KG1 (cell line): ENCODE data around the gene CCND1.

Experiments
- DNase-seq: peaks from one replicate; lab custom pipeline; 2025; lab: John Stamatoyannopoulos, UW

CCND1 gene

DNA sequence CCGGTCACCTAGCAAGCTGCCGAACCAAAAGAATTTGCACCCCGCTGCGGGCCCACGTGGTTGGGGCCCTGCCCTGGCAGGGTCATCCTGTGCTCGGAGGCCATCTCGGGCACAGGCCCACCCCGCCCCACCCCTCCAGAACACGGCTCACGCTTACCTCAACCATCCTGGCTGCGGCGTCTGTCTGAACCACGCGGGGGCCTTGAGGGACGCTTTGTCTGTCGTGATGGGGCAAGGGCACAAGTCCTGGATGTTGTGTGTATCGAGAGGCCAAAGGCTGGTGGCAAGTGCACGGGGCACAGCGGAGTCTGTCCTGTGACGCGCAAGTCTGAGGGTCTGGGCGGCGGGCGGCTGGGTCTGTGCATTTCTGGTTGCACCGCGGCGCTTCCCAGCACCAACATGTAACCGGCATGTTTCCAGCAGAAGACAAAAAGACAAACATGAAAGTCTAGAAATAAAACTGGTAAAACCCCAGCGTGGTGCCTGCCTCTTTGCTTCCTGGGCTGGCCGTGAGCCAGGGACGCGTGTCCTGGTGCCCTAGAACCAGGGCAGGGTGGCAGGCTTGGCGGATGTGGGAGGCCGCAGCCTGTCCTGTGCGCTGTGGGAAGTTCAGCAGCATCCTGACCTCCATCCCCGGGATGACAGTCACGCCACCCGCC lies 13.2 kb downstream of the CCND1 start:
- no peak for DNase-seq

DNA sequence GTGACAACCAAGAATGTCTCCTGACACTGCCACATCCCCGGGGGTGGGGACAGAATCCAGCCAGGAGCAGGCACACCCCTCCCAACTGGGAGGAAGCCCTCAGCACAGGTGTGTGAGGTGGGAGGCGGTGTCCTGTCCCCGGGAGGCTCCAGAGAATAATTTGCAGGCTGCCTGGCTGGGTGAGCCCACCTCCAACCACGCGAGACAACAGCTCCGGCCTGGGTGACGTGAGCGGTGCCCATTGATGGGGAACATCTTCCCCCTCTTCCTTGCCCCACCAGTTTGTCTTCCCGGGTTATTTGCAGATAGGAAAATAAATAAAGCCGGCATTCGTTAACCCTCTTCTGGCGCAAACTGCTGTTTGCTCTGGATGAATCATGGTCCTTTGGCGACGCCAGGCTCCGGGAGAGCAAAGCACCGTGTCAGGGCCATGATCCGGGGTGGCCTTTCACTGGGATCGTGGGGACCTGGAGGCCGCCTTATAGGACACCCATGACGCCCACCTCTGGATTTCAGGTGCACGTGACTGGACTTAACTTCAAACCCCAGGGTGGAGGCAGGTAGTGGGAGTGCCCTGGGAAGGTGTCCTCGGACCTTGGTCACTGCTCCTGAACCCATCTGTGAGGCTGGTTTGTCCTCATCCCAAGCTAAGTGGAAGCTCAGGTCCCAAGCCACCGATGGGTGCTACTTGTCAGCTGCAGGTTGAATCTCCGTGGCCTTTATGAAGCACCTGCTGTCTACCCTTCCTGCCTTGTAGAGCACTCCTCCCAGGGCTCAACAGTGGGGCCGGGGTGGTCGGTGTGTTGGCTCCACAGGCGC lies 13.9 kb downstream of the CCND1 start:
- no peak for DNase-seq

DNA sequence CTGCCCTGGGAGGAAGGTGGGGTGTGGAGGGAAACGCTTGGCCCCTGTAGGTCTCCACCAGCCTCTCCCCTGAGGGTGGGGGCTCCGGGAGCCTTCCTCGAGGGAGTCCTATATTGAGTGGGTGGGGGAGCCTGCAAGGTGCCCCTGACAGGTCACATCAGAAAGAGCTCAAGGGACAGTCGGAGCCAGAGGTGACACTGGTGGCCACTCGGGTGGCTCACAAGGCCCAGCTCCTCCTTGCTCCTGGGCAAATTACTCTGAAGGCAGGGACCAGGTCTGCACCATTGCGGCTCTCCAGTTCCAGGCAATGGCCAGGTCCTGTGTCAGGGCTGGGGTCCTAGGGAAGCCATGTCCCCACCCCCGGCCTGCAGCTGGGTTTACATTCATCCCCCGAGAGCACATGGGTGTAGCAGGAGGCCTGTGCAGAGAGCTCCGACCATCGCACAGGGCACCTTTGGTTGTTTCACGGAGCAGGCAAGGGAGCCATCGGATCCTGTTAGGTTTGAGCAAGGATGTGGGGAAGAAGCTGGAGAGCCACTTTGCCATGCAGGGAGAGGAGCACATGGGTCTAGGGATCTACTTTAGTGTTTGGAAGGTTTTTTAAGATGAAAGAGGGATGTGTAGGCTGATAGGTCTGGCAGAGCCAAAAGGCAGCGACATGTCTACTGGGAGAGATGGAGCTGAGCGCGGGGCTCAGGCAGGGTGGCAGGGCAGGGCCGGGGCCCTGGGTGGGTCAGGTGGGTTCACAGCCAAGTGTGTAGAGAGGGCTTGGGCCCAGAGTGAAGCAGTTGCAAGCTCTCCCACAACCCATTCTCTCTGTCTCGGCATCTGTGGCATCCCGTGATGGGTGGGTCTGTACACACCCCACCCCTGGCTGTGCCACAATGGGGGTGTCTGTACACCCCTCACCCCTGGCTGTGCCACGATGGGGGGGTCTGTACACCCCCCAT lies 14.8 kb downstream of the CCND1 start:
- DNase-seq, result no peak

DNA sequence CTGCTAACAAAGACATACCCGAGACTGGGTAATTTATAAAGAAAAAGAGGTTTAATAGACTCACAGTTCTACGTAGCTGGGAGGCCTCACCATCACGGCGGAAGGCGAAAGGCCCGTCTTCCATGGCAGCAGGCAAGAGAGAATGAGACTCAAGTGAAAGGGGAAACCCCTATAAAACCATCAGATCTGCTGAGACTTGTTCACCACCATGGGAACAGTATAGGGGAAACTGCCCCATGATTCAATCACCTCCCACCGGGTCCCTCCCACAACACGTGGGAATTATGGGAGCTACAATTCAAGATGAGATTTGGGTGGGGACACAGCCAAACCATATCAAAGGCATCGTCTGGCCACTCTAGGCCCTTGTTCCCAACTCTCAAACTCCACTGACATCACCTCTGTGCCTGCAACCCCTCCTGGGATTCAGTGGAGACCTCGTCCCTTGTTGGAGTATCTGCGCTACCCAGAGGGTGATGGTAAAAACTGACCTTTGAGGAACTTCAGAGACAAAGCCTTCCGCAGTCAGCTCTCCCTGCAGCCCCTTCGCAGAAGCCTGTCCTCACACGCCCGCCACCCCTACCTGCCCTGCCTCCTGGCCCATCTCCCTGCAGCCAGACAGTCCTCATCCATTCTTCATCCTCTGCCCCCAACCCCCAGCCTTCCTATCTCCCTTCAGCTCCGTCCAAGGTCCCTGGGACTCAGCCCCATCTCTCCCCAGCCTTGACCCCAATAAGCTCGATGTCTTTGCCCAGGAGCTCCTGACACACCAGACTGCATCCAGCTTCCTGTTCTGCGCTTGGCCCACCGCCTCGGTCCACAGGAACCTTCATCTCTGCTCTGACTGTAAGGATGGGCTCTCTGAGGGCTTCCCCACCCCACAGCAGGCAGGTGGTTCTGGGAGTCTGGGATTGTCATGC lies 15.8 kb downstream of the CCND1 start:
- DNase-seq, result no peak

DNA sequence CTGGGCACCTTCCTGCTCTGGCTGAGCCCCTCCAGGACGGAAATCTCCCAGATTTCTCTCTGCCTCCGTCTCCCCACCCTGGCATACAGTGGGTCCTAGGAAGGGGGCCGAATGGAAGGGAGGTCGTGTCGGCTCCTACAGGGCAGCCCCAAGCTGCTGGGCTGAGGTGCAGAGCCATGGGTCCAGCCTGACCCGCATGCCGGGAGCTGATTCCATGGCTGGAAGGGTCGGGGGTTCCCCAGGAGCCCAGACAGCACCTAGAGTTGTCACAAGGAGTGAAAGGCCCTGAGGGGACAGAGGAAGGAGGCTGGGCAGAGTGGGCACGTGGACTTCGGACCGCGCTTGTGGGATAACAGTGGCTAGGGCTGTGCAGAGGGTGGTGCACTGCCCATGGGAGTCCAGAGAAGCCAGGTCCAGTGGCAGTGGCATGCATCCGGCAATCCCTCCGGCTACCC lies 16.5 kb downstream of the CCND1 start:
- DNase-seq, result no peak

DNA sequence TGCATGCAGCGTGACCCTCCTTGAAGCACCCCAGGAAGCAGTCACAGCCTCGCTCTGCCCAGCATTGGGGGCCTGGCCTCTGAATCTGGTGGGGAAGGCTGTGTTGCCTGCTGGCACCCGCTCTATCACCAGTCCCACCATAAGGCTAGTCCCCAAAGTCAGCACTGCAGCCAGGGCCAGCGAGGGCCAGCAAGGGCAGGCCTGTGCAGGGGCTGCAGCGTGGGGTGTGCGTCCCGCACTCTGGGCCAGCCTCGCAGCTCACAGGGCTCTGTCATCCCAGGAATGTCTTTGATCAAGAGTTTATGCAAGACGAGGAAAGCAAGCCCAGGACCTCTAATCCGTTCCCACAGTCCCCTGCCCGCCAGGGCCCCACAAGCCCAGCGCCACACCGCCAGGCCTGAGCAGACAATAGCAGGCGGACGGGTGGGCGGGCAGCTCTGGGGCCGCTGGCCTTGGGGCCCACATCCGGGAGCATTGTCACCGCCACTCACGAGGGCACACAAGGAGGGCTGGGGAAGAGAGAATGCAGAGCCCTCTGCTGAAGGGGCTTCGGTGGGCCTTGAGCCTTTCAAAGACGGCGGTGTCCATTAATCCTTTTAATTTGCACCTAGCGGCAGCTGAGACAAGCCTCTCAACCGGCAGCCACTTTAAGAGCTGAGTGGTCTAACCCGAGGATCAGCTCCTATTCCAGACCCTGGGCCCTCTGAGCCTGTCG lies 17.1 kb downstream of the CCND1 start:
- DNase-seq, result no peak

DNA sequence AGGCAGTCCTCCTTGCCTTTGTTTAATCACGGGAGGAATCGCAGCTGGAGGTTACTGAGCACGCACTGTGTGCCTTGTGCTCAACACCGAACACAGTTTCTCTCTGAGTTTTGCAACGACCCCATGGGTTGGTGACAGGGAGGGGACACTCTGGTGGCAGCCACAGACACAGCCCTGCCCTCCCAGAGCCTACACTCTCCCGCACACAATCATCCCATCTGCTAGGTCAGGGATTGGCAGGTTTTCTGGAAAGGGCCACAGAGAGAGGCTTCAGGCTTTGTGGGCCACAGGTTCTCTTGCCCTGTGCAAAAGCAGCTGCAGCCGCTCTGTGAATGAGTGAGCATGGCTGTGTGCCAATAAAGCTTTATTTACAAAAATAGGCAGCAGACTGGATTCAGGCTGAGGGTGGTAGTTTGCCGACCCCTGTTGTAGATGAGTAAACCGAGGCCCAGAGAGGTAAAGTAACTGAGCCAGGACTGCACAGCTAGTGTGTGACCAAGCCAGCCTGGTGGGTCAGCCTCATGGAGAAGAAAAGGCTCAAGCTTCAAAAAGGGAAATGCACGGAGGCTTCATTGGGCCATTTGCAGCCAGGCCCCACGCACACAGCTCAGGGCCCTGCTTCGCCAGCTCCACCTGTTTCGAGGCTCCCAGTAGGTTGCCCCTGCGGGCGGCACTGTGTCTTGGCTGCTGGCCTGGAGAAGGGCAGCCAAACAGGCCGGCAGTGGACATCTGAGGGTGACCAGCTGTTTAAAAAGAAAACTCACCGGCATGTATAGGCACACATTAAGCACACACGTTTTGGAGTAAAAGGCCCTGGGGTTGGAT lies 17.9 kb downstream of the CCND1 start:
- DNase-seq, result no peak

DNA sequence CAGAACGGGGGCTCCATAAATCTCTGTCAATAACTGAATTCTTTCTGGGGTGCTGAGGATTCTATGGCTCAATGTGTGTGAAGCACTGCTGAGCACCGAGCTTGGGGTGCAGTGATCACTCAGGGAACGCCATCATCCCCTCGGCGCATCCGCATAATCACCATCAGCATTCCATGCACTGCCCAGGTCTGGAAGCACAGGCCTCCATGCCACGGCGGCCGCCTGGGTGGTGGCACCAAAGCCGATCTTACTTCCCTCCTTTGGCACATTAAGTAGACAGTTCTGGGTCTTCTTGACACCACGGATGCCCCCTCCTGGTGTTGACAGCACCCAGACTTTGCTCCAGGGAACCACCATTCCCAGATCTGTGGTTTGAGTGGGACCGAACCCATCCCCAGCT lies 18.6 kb downstream of the CCND1 start:
- DNase-seq, result no peak

DNA sequence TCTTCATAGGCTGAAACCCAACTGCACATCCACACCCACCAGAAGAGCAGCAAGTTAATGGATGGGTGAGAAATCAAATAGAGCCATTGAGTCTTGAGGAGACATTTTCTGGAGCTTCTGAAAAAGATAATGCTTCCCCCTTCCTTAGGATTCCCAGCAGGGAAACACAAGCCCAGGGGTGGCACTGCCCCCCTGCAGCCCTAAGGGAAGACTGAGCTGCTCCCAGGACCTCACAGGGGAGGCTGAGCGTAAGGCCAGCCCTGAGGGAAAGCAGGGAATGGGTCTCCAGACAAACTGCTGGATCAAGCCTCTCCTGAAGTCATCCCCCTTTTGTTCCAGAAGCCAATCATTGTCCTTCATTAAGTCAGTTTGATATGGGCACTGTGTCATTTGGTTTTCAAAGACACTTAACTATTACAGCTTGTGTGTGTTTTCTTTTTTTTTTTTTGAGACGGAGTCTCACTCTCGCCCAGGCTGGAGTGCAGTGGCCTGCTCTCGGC lies 19.1 kb downstream of the CCND1 start:
- no peak for DNase-seq

DNA sequence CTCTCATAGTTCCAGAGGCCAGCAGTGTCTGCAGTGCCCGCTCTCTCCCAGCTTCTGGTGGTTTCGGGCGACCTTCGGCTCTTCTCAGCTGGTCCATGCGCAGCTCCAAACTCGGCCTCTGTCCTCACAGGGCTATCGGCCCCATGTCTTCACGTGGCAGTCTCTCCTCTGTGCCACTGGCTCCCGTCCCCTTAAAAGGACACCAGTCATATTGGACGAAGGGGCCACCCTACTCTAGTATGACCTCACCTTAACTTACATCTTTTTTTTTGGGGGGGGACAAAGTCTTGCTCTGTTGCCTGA lies 20.4 kb downstream of the CCND1 start:
- DNase-seq, result no peak

DNA sequence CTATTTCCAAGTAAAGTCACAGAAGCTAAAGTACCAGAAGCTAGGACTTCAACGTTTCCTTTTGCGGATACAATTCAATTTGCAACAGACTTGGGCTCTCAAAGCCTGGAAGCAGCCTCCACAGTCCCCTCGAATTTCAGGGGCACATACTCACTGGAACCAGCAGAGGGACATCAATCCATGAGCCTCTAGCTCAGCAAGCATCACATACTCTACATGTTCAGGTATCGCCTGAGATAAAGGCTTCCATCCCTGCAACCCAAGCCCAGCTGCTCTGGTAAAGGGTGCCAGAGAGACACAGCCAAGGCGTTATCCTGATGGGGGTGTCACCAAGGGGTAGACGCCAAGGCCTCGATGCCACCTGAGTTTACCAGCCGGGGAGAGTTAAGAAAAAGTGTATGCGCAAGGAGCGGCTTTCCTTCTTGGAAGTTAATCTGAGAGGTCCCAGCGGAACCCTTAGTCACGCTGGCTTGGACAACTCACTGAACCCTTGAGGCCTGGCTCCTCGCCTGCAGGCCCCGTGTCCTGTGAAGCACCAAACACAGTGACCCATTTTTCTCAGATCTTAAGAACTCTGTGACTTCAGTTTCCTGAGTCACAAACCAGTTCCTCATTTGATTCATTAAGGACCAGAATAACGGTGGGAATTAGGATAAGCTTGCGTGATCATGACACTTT lies 21.2 kb downstream of the CCND1 start:
- DNase-seq, result no peak

DNA sequence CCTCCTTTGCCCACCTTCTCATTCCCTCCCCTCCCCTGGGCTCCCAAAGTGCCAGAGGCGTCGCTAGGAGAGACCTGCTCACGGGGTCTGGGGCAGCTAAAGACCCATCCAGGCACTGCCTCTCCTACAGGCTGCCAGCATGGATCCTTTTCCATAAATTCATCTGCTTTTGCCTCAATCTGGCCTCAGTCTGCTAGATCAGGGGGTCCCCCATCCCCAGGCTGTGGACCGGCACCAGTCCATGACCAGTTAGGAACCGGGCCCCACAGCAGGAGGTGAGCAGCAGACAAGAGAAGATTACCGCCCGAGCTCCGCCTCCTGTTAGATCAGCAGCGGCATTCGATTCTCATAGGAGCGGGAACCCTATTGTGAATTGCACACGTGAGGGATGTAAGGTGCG lies 21.9 kb downstream of the CCND1 start:
- DNase-seq, result no peak

DNA sequence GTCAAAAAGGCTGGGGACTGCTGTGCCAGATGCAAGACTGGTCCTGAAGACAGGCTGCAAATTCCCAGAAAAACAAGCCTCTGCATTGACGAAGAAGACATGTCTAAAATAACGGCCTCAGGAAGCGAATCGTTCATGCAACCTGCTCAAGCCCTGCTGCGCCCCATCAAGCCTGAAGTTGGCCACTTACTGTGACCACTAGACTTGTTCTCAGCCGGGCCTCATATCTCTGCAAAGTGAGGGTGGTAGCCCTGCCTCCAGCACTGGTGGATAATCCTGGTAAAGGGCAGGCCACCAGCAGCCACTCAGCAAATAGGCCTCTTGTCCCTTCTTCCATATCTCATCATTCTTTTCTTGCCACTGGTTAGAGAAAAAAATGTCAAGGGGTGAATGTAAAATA lies 22.4 kb downstream of the CCND1 start:
- DNase-seq, result no peak

DNA sequence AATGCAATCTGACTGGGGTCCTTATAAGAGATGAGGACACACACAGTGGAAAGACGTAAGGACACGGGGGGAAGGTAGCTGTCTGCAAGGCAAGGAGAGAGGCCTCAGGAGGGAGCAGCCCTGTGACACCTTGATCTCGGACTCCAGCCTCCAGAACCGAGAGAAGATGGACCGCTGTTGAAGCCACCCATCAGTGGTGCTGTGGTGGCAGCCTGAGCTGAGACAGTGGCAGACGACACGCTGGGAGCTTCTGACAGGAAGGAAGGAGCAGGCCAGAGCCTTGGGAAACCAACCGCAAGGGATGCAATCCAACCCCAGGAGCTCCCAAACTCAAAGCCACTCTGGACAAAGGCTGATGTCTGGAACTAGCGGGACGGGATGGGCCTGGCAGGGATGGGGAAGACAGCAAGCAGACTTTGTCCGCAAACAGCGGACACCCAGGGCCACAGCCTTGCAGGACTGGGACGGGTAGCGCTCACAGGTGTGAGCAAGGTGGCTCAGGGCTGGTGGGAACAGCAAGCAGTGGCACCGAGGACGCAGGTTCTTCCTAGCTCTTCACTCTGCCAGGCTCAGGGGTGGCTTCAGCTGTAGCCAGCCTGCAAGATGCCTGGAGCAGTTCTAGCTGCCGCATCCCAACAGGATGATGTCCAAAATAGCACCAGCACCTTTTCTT lies 23.3 kb downstream of the CCND1 start:
- DNase-seq, result no peak

DNA sequence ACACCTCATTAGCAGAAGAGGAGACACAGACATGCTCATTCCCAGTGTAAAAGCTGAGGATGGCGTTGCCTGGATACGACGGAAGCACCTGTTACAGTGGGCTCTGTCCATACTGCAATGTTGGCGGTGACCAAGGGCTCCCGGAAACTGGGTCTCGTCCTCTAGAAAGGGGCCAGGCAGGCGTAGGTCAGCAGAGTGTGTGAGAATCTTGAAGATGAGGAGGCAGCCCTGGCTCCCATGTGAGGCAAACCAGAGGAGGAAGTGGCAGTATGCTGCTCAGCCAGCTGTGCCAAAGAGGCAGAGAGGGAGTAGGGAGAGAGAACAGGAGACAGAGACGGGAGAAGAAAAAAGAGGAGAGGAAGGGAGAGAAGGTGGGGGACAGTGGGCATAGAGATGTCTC lies 23.9 kb downstream of the CCND1 start:
- no peak for DNase-seq

DNA sequence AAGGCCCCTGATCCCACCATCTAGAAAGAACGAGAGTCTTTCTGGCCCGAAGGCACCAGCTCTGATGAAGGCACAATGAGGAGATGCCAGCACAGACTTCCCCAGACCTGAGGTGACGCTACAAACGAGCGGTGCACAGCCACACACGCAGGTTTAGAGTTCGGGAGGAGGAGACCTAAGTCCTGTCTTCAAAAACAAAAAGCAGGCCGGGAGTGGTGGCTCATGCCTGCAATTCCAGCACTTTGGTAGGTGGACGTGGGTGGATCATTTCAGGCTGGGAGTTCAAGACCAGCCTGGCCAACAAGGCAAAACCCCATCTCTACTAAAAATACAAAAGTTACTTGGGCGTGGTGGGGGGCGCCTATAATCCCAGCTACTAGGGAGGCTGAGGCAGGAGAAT lies 24.7 kb downstream of the CCND1 start:
- no peak for DNase-seq

DNA sequence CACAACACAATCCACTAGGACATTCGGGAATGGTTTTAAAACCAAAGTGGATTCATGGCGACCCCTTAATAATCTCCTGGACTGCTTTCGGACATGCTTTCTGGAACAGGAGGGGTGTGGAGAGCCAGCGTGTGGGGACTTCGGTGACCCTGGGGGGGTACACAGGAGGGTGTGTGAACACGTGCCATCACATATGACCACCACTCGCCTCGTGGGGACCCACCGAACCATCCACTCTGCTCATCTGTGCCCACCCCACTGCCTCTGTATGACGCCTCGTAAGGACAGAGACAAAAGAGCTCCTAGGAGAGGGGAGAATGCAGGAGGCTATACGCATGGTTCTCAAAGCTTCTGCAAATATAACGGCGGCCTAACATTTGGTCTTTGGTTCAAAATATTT lies 25.3 kb downstream of the CCND1 start:
- DNase-seq, result no peak

DNA sequence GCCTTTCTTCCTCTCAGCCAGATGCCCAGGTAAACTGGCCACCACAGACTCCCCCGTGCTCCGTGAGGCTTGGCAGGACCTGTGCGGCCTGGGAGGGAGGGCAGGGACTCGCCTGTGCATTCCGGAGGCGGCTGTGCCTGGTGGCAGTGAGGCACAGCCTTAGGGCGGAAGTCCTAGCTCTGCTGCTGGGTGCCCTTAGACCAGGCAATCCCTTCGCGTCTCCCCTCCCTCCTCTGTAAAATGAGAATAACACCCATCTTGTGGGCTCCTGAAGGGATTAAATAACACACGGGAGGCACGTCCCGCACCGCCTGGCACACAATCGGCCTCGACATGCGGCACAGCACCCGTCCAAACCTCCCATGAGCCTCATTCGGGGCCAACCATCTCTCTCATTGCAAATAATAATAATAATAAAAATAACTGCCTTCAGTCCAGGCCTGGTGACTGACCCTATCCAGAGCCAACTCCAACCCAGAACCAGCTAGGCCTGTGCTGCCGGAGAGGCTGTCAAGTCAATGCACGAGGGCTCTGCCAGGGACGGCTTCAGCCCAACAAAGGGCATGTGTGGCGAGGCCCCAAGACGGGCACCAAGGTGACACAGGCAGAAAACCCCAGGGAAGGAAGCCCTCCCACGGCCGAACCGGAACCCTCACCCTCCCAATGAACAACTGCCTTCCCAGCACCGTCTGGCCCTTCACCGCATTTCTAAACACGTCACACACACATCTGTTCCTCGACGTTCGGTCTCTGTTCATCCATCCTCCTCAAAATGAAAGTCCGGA lies 26.0 kb downstream of the CCND1 start:
- no peak for DNase-seq
